ENCODE results near the gene ECT2. TPM values are rescaled to one million over a fixed set of nuclear protein-coding genes. Genes with fewer than 3 reads are reported as not detected.
A peak's percentile ranks its signal among the peaks of the same experiment; 100 is the strongest.
"Not testable (repeated sequence)": the region's sequence is repeated elsewhere in the genome, so short reads cannot be mapped to it uniquely, and the experiment has no call there.

ECT2 gene
- total and polyA plus RNA-seq, 9 donors = 1.5 to 11.7 (median 2.2) TPM

DNA sequence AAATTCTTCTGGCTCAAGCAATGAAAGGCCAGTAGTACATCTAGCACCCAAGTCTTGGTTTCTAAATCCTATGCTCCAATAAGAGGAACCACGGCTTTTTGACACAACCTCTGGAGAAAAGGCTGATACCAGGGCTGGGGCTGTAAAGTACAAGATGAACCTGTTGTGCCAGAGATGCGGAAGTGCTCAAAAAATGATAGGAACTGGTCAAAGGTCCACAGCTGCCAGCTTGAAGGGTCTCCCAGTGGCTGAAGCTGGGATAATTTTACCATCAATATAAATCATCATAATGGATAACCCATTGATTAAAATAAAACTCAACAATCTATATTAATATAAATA lies 39.1 kb upstream of the ECT2 start:
- H3K4me1 ChIP-seq (ENCODE audit: insufficient read depth) = peaks cover 3% of the 10 kb centered on the region
- intact Hi-C loops (cut with DNase I) = no loop called here
- H3K27ac ChIP-seq = peak overlapping the region in 1 of 2 donors; percentile 87
- TF ChIP-seq EP300 (IDR thresholded peaks at IDR 0.05) = no peak
- TF ChIP-seq POLR2A (IDR thresholded peaks at IDR 0.05) = no peak
- TF ChIP-seq, protein P1, sequence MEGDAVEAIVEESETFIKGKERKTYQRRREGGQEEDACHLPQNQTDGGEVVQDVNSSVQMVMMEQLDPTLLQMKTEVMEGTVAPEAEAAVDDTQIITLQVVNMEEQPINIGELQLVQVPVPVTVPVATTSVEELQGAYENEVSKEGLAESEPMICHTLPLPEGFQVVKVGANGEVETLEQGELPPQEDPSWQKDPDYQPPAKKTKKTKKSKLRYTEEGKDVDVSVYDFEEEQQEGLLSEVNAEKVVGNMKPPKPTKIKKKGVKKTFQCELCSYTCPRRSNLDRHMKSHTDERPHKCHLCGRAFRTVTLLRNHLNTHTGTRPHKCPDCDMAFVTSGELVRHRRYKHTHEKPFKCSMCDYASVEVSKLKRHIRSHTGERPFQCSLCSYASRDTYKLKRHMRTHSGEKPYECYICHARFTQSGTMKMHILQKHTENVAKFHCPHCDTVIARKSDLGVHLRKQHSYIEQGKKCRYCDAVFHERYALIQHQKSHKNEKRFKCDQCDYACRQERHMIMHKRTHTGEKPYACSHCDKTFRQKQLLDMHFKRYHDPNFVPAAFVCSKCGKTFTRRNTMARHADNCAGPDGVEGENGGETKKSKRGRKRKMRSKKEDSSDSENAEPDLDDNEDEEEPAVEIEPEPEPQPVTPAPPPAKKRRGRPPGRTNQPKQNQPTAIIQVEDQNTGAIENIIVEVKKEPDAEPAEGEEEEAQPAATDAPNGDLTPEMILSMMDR (IDR thresholded peaks at IDR 0.05) = no peak
- no peaks in the 10 kb centered on the region for H3K27me3 ChIP-seq
- peak overlapping the region; percentile 84 for H3K4me3 ChIP-seq
- no peaks in the 10 kb centered on the region for H3K9me3 ChIP-seq
- 14 to 15% (median 15%) methylated on average over 2 of the region's 2 CpGs for WGBS, 3 donors
- no peak for DNase-seq
- no peaks in the 10 kb centered on the region for H3K36me3 ChIP-seq

DNA sequence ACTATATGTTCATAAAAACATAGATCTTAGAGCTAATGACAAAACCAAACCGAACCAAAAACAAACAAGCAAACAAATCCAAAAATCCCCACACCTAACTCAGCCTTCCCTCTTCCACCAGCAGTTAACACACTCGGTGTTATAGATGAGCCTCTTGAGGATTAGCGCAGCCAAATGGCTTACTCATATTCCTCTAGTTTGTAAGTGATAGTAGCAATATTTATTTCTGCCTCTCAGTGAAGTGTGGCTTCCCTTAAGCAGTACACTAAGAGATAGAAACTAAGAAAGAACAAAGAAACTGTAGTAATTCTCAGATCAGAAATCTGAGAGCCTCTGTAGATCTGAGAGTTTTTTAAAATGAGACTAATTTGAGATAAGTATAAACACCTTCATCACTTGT lies 37.2 kb upstream of the ECT2 start:
- H3K27me3 ChIP-seq = no peaks in the 10 kb centered on the region
- peak in 1 of 5 donors; percentile 40 for DNase-seq
- H3K27ac ChIP-seq = no peak overlapping the region
- H3K4me1 ChIP-seq (ENCODE audit: insufficient read depth) = peaks cover 3% of the 10 kb centered on the region
- H3K4me3 ChIP-seq = no peak overlapping the region
- H3K9me3 ChIP-seq = no peaks in the 10 kb centered on the region
- TF ChIP-seq EP300 (IDR thresholded peaks at IDR 0.05) = no peak
- no peak for TF ChIP-seq POLR2A (IDR thresholded peaks at IDR 0.05)
- TF ChIP-seq, protein P1 (IDR thresholded peaks at IDR 0.05) = no peak
- H3K36me3 ChIP-seq = no peaks in the 10 kb centered on the region
- intact Hi-C loops (cut with DNase I) = no loop called here
- WGBS, 3 donors = 56 to 69% (median 66%) methylated on average over 3 of the region's 3 CpGs

DNA sequence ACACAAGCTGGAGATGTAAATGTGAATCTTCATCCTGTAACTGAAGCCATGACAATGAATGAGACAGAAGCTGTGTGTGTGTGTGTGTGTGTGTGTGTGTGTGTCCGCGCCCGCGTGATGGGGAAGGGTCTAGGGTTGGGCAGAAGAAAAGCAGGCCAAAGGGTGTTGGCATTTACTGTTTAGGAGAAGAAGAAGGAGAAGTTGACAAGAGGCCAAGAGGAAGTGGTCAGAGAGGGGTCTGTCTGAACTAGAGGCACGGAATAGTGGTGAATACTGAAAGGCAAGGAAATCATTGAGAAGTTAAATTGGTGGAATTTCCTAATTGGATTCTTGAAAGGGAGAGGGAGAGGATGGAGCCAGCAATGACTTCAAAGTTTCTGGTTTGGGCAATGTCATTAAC lies 34.0 kb upstream of the ECT2 start:
- Histone ChIP-seq H3K36me3 (no peaks in the 10 kb centered on the region), H3K4me3 (no peak overlapping the region), H3K9me3 (no peaks in the 10 kb centered on the region), H3K27ac (no peak overlapping the region), H3K4me1 (ENCODE audit: insufficient read depth) (peaks cover under 1% of the 10 kb centered on the region), H3K27me3 (no peaks in the 10 kb centered on the region)
- no peak for TF ChIP-seq POLR2A (IDR thresholded peaks at IDR 0.05)
- TF ChIP-seq EP300 (IDR thresholded peaks at IDR 0.05) = no peak
- DNase-seq = no peak
- WGBS, 3 donors = 66 to 72% (median 68%) methylated on average over 5 of the region's 5 CpGs
- intact Hi-C loops (cut with DNase I) = no loop called here

- Histone ChIP-seq H3K27me3 (no peaks in the 10 kb centered on the region), H3K9me3 (no peaks in the 10 kb centered on the region), H3K4me3 (no peak overlapping the region), H3K27ac (no peak overlapping the region), H3K4me1 (ENCODE audit: insufficient read depth) (no peaks in the 10 kb centered on the region), H3K36me3 (no peaks in the 10 kb centered on the region)
- 77 to 82% (median 80%) methylated on average over 4 of the region's 4 CpGs for WGBS, 3 donors
- no peak for DNase-seq
- TF ChIP-seq, protein P1 (IDR thresholded peaks at IDR 0.05) = no peak
- TF ChIP-seq POLR2A (IDR thresholded peaks at IDR 0.05) (no peak), EP300 (IDR thresholded peaks at IDR 0.05) (no peak)
- intact Hi-C loops (cut with DNase I) = no loop called here
These were observed 32.9 kb upstream of the ECT2 start for GRCh38 chr3:172717493-172718088.

DNA sequence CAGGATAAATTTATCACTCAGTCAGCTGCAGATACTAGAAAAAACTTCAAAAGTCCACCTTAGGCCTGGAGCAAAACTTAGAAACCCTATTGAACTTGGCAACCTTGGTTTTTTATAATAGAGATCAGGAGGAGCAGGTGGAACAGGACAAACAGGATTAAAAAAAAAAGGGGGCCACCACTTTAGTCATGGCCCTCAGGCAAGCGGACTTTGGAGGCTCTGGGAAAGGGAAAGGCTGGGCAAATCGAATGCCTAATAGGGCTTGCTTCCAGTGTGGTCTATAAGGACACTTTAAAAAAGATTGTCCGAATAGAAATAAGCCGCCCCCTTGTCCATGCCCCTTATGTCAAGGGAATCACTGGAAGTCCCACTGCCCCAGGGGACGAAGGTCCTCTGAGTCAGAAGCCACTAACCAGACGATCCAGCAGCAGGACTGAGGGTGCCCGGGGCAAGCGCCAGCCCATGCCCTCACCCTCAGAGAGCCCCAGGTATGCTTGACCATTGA lies 27.9 kb upstream of the ECT2 start:
- H3K27me3 ChIP-seq; H3K9me3 ChIP-seq; intact Hi-C loops (cut with DNase I); H3K4me1 ChIP-seq (ENCODE audit: insufficient read depth); H3K36me3 ChIP-seq; H3K27ac ChIP-seq; H3K4me3 ChIP-seq; DNase-seq: not testable (repeated sequence)
- 81 to 87% (median 82%) methylated on average over 8 of the region's 8 CpGs for WGBS, 3 donors

All from ovary (tissue), 9 donors.